ENCODE results near the gene ASAP2.

The ASAP2 gene

GRCh38 chr2:9443526-9443925, 236.9 kb downstream of the ASAP2 start:
- no peak for DNase-seq

- DNase-seq, result no peak
These were observed 238.5 kb downstream of the ASAP2 start for GRCh38 chr2:9445089-9445488.

GRCh38 chr2:9451231-9451630, 244.6 kb downstream of the ASAP2 start:
- DNase-seq, result no peak

Data from fibroblast of skin of back (primary cell).